HepG2 (cell line): ENCODE measurements around the gene PSMC1. TPM values are rescaled to one million over a fixed set of nuclear protein-coding genes. Genes with fewer than 3 reads are reported as not detected.
A peak's percentile ranks its signal among the peaks of the same experiment; 100 is the strongest.

Source experiments
- ARNT2 ChIP-seq: sonication (generic); formaldehyde crosslinking; IDR thresholded peaks from 2 replicates; pipeline ENCODE4 v1.8.0; 2022; ENCODE audit warnings: mild to moderate bottlenecking, low read depth, missing genetic modification reagents, moderate library complexity
- FIP1L1 ChIP-seq: fragments of 200-400 bp; formaldehyde crosslinking; IDR thresholded peaks from 2 replicates; pipeline ENCODE4 v1.6.1; 2018; ENCODE audit warnings: low read depth, mild to moderate bottlenecking, low read length, moderate library complexity, borderline replicate concordance; ENCODE audit not compliant: insufficient read depth
- KAT8 ChIP-seq: IDR thresholded peaks from 2 replicates; pipeline ENCODE4 v1.6.1; 2016; ENCODE audit warnings: missing genetic modification reagents, missing compliant biosample characterization
- MAFG ChIP-seq: sonication (generic); formaldehyde crosslinking; IDR thresholded peaks from 2 replicates; pipeline ENCODE4 v1.5.1; 2020; ENCODE audit warnings: mild to moderate bottlenecking, missing genetic modification reagents
- MEF2D ChIP-seq: sonication (generic); formaldehyde crosslinking; IDR thresholded peaks from 2 replicates; pipeline ENCODE4 v1.5.1; 2020; ENCODE audit warnings: mild to moderate bottlenecking, missing genetic modification reagents
- NKX3-1 ChIP-seq: sonication (generic); formaldehyde crosslinking; IDR thresholded peaks from 2 replicates; pipeline ENCODE4 v1.5.0; 2020; ENCODE audit warnings: missing genetic modification reagents
- POLR2AphosphoS2 ChIP-seq: IDR thresholded peaks from 2 replicates; pipeline ENCODE4 v1.6.1; 2011; ENCODE audit warnings: low read depth, low read length, improper control_type of control experiment
- THAP11 ChIP-seq: IDR thresholded peaks from 2 replicates; pipeline ENCODE4 v1.6.1; 2016; ENCODE audit warnings: missing biosample characterization, missing genetic modification reagents
- ZNF12 ChIP-seq: sonication (generic); formaldehyde crosslinking; IDR thresholded peaks from 2 replicates; pipeline ENCODE4 v1.5.0; 2020; ENCODE audit warnings: missing genetic modification reagents
- ZNF138 ChIP-seq: sonication (generic); formaldehyde crosslinking; IDR thresholded peaks from 2 replicates; pipeline ENCODE4 v1.5.0; 2020; ENCODE audit warnings: mild to moderate bottlenecking, low read depth, missing genetic modification reagents
- ZNF331 ChIP-seq: sonication (generic); formaldehyde crosslinking; IDR thresholded peaks from 2 replicates; pipeline ENCODE4 v1.4.0; 2020; ENCODE audit warnings: missing genetic modification reagents
- ZNF350 ChIP-seq: sonication (generic); formaldehyde crosslinking; IDR thresholded peaks from 2 replicates; pipeline ENCODE4 v1.4.0; 2020; ENCODE audit warnings: mild to moderate bottlenecking, low read depth, missing genetic modification reagents, borderline replicate concordance
- ZNF484 ChIP-seq: sonication (generic); formaldehyde crosslinking; IDR thresholded peaks from 2 replicates; pipeline ENCODE4 v1.5.1; 2020; ENCODE audit warnings: mild to moderate bottlenecking, low read depth, missing genetic modification reagents, borderline replicate concordance
- ZNF619 ChIP-seq: sonication (generic); formaldehyde crosslinking; IDR thresholded peaks from 2 replicates; pipeline ENCODE4 v1.4.0; 2020; ENCODE audit warnings: mild to moderate bottlenecking, missing genetic modification reagents
- ZNF674 ChIP-seq: sonication (generic); formaldehyde crosslinking; IDR thresholded peaks from 2 replicates; pipeline ENCODE4 v1.5.0; 2020; ENCODE audit warnings: low read depth, mild to moderate bottlenecking, missing genetic modification reagents
- polyA plus RNA-seq, 8 experiments: library from polyadenylated mRNA; depleted of rRNA in 3 of 8; stranded (reverse) in 7 of 8; unstranded in 1 of 8; fragments of >200 nt; fragmentation: Illumina TruSeq in 4 of 8; extraction: Trizol in 4 of 8; gene quantifications; 2 replicates each; pipeline versions ENCODE4 v1.2.1 to v1.2.3, GENCODE V29; 2011 to 2016; ENCODE audit warnings: low read depth in 4 of 8, missing spikeins in 1 of 8, mixed read lengths in 1 of 8; ENCODE audit not compliant: insufficient read depth in 1 of 8
- total RNA-seq, 5 experiments: library from RNA; depleted of rRNA; stranded (reverse); fragments of >200 nt; fragmentation: Illumina TruSeq; extraction: Trizol; gene quantifications; 2 replicates each; pipeline ENCODE4 v1.2.3, GENCODE V29; 2016; ENCODE audit warnings: low read depth in 1 of 5
- TF ChIP-seq, protein P1 (sequence below): sonication (generic); formaldehyde crosslinking; IDR thresholded peaks from 2 replicates; pipeline ENCODE4 v1.4.0; 2020; ENCODE audit warnings: mild to moderate bottlenecking, missing genetic modification reagents
- TF ChIP-seq, protein P2 (sequence below): sonication (generic); formaldehyde crosslinking; IDR thresholded peaks from one replicate; pipeline ENCODE4 v1.5.1; 2020; ENCODE audit warnings: mild to moderate bottlenecking, missing genetic modification reagents; ENCODE audit errors: not compliant biosample characterization
- TF ChIP-seq, protein P3 (sequence below): sonication (generic); formaldehyde crosslinking; IDR thresholded peaks from 2 replicates; pipeline ENCODE4 v1.4.0; 2020; ENCODE audit warnings: missing genetic modification reagents

Gene PSMC1
- total and polyA plus RNA-seq, 2 of the 13 experiments (the other 11 are each of a cell fraction or from before 2014, with no cell fraction given) = 48.6 to 167 TPM

DNA sequence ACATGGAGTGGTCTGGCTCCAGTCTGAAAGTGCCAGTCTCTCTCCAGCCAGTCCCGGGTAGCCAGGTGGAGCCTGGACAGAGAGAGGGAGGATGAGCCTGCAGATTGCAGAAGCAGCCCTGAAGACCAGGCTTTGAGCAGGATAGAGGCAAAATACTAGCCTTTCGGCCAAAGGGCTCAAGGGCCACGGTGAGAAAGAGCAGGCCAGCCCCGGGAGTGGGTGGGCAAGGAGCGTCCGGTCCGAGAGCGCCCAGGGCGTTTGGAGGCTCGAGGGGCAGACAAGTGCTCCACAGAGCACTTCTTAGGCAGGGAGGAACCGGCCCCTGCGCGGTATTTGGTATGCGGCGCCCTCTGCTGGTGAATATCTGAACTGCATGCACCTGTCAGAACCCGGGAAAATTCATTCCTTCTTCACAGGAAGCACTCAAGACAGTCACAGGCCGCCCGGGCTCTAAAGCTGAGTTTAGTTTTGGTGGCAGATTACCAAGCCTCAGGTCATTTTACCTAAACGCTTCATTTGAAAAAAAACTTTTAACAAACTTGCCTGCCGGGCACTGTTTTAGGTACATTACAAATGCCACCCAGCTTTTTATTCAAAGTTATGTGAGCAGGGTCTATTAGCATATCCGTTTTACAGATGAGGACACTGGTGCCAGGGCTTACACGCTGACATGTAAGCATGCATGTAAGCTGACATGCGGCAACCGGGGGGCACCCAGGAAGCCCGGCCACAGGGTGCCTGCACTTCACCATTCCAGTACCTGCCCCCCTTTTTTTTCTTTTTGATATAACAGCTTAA lies 21.0 kb upstream of the PSMC1 start (continued):
- TF ChIP-seq ARNT2 (CRISPR knock-in tag) (0 out of 2 replicates have a peak, but pooled peaks have one; percentile 48), FIP1L1 (no peak), ZNF674 (CRISPR knock-in tag) (no peak), ZNF12 (CRISPR knock-in tag) (no peak), THAP11 (0 out of 2 replicates have a peak, but pooled peaks have one; percentile 11), KAT8 (CRISPR knock-in tag) (0 out of 2 replicates have a peak, but pooled peaks have one; percentile 20), ZNF331 (CRISPR knock-in tag) (0 out of 2 replicates have a peak, but pooled peaks have one; percentile 29), MEF2D (CRISPR knock-in tag) (peak; percentile 42; the same call in 1 of the 2 replicates), POLR2AphosphoS2 (no peak), ZNF138 (no peak), ZNF484 (CRISPR knock-in tag) (no peak), NKX3-1 (CRISPR knock-in tag) (0 out of 2 replicates have a peak, but pooled peaks have one; percentile 39), ZNF619 (0 out of 2 replicates have a peak, but pooled peaks have one; percentile 58), ZNF350 (CRISPR knock-in tag) (peak; percentile 68), MAFG (CRISPR knock-in tag) (no peak)
- TF ChIP-seq, protein P1, sequence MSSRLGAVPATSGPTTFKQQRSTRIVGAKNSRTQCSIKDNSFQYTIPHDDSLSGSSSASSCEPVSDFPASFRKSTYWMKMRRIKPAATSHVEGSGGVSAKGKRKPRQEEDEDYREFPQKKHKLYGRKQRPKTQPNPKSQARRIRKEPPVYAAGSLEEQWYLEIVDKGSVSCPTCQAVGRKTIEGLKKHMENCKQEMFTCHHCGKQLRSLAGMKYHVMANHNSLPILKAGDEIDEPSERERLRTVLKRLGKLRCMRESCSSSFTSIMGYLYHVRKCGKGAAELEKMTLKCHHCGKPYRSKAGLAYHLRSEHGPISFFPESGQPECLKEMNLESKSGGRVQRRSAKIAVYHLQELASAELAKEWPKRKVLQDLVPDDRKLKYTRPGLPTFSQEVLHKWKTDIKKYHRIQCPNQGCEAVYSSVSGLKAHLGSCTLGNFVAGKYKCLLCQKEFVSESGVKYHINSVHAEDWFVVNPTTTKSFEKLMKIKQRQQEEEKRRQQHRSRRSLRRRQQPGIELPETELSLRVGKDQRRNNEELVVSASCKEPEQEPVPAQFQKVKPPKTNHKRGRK (CRISPR knock-in tag) = no peak
- TF ChIP-seq, protein P2, sequence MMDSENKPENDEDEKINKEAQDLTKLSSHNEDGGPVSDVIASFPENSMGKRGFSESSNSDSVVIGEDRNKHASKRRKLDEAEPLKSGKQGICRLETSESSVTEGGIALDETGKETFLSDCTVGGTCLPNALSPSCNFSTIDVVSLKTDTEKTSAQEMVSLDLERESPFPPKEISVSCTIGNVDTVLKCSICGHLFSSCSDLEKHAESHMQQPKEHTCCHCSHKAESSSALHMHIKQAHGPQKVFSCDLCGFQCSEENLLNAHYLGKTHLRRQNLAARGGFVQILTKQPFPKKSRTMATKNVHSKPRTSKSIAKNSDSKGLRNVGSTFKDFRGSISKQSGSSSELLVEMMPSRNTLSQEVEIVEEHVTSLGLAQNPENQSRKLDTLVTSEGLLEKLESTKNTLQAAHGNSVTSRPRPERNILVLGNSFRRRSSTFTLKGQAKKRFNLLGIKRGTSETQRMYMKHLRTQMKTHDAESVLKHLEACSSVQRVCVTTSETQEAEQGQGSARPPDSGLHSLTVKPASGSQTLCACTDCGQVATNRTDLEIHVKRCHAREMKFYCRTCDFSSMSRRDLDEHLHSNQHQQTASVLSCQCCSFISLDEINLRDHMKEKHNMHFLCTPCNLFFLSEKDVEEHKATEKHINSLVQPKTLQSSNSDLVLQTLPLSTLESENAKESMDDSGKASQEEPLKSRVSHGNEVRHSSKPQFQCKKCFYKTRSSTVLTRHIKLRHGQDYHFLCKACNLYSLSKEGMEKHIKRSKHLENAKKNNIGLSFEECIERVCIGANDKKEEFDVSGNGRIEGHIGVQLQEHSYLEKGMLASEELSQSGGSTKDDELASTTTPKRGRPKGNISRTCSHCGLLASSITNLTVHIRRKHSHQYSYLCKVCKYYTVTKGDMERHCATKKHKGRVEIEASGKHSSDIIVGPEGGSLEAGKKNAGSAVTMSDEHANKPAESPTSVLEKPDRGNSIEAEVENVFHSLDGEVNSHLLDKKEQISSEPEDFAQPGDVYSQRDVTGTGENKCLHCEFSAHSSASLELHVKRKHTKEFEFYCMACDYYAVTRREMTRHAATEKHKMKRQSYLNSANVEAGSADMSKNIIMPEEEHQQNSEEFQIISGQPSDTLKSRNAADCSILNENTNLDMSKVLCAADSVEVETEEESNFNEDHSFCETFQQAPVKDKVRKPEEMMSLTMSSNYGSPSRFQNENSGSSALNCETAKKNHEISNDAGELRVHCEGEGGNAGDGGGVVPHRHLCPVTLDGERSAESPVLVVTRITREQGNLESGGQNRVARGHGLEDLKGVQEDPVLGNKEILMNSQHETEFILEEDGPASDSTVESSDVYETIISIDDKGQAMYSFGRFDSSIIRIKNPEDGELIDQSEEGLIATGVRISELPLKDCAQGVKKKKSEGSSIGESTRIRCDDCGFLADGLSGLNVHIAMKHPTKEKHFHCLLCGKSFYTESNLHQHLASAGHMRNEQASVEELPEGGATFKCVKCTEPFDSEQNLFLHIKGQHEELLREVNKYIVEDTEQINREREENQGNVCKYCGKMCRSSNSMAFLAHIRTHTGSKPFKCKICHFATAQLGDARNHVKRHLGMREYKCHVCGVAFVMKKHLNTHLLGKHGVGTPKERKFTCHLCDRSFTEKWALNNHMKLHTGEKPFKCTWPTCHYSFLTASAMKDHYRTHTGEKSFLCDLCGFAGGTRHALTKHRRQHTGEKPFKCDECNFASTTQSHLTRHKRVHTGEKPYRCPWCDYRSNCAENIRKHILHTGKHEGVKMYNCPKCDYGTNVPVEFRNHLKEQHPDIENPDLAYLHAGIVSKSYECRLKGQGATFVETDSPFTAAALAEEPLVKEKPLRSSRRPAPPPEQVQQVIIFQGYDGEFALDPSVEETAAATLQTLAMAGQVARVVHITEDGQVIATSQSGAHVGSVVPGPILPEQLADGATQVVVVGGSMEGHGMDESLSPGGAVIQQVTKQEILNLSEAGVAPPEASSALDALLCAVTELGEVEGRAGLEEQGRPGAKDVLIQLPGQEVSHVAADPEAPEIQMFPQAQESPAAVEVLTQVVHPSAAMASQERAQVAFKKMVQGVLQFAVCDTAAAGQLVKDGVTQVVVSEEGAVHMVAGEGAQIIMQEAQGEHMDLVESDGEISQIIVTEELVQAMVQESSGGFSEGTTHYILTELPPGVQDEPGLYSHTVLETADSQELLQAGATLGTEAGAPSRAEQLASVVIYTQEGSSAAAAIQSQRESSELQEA (CRISPR knock-in tag) = no peak
- TF ChIP-seq, protein P3, sequence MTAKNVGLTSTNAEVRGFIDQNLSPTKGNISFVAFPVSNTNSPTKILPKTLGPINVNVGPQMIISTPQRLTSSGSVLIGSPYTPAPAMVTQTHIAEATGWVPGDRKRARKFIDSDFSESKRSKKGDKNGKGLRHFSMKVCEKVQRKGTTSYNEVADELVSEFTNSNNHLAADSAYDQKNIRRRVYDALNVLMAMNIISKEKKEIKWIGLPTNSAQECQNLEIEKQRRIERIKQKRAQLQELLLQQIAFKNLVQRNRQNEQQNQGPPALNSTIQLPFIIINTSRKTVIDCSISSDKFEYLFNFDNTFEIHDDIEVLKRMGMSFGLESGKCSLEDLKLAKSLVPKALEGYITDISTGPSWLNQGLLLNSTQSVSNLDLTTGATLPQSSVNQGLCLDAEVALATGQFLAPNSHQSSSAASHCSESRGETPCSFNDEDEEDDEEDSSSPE (CRISPR knock-in tag) = peak; percentile 68; the same call in 1 of the 2 replicates
